Panc1 (cell line): Measurements from ENCODE around the gene CCNQ.

Source experiments
- CTCF ChIP-seq: fragments of 450-650 bp; IDR thresholded peaks from 2 replicates; pipeline ENCODE4 v1.5.1; 2017; ENCODE audit warnings: mild to moderate bottlenecking
- POLR2AphosphoS5 ChIP-seq: IDR thresholded peaks from 2 replicates; pipeline ENCODE4 v1.6.1; 2012; ENCODE audit warnings: mild to moderate bottlenecking, low read depth, low read length, moderate library complexity

DNA sequence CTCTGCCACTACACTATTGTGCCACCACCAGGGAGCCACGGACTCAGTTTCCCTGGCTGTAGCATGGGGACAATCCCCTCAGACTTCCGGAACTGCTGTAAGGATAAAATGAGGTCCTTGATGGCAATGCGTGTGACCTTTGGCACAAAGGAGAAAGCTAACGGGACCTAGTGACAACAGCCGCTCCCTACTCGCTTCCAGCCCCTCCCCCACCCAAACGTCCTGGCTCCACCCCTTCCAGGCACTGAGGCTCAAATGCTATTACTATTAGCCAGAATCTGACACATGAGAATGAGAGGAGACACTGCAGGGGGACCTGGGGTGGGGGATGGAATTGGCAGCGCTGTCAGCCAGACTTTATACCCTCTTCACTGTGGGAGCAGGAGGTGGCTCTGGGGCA is 42.7 kb upstream of the CCNQ start:
- no peak for TF ChIP-seq CTCF
- no peak for TF ChIP-seq POLR2AphosphoS5
